H9 (cell line): Measurements from ENCODE around the gene ZNF568. TPM values are rescaled to one million over a fixed set of nuclear protein-coding genes. Genes with fewer than 3 reads are reported as not detected.

Experiments
- DNase-seq: peaks from one replicate; pipeline ENCODE4 v3.0.0-alpha.2; 2017
- H2AFZ ChIP-seq: one replicate; pipeline ENCODE4 v1.6.1; 2013; ENCODE audit warnings: mild to moderate bottlenecking, low read length, control low read depth, moderate library complexity
- H2AK5ac ChIP-seq: 2 replicates; pipeline ENCODE4 v1.6.1; 2013; ENCODE audit warnings: low read length, control low read depth, mixed read lengths; ENCODE audit not compliant: insufficient read length
- H2BK120ac ChIP-seq: one replicate; pipeline ENCODE4 v1.6.1; 2013; ENCODE audit warnings: low read depth, mild to moderate bottlenecking, low read length, control low read depth, inconsistent platforms; ENCODE audit not compliant: poor library complexity, severe bottlenecking
- H2BK12ac ChIP-seq: 2 replicates; pipeline ENCODE4 v1.6.1; 2013; ENCODE audit warnings: low read length, control low read depth, mixed read lengths, low read depth; ENCODE audit not compliant: insufficient read length
- H2BK15ac ChIP-seq: 2 replicates; pipeline ENCODE4 v1.6.1; 2013; ENCODE audit warnings: low read depth, low read length, control low read depth
- H2BK20ac ChIP-seq: one replicate; pipeline ENCODE4 v1.6.1; 2013; ENCODE audit warnings: low read depth, mild to moderate bottlenecking, low read length, control low read depth, inconsistent platforms; ENCODE audit not compliant: poor library complexity, severe bottlenecking
- H2BK5ac ChIP-seq: 2 replicates; pipeline ENCODE4 v1.6.1; 2013; ENCODE audit warnings: low read length, control low read depth, mixed read lengths; ENCODE audit not compliant: insufficient read length
- H3K14ac ChIP-seq: 2 replicates; pipeline ENCODE4 v1.6.1; 2013; ENCODE audit warnings: low read length, control low read depth; ENCODE audit not compliant: insufficient read depth
- H3K18ac ChIP-seq: 2 replicates; pipeline ENCODE4 v1.6.1; 2013; ENCODE audit warnings: low read depth, mild to moderate bottlenecking, mixed read lengths, low read length, control low read depth; ENCODE audit not compliant: insufficient read length
- H3K23ac ChIP-seq: 2 replicates; pipeline ENCODE4 v1.6.1; 2013; ENCODE audit warnings: low read length, control low read depth, mixed read lengths, low read depth; ENCODE audit not compliant: insufficient read length
- H3K23me2 ChIP-seq: 2 replicates; pipeline ENCODE4 v1.6.1; 2013; ENCODE audit warnings: low read depth, mild to moderate bottlenecking, mixed read lengths, low read length, control low read depth; ENCODE audit not compliant: insufficient read length, poor library complexity, severe bottlenecking
- H3K27ac ChIP-seq: 2 replicates; pipeline ENCODE4 v1.5.1; 2013; ENCODE audit warnings: low read length, control low read depth, mixed read lengths, low read depth; ENCODE audit not compliant: insufficient read length
- H3K27me3 ChIP-seq: 2 replicates; pipeline ENCODE4 v1.6.1; 2013; ENCODE audit warnings: low read length, control low read depth, inconsistent platforms; ENCODE audit not compliant: insufficient read depth
- H3K4ac ChIP-seq: 2 replicates; pipeline ENCODE4 v1.6.1; 2013; ENCODE audit warnings: low read depth, mild to moderate bottlenecking, control low read depth, inconsistent platforms, low read length, moderate library complexity
- H3K4me1 ChIP-seq: 2 replicates; pipeline ENCODE4 v1.6.1; 2013; ENCODE audit warnings: low read length, control low read depth, inconsistent platforms; ENCODE audit not compliant: insufficient read depth
- H3K4me2 ChIP-seq: 2 replicates; pipeline ENCODE4 v1.6.1; 2013; ENCODE audit warnings: low read length, control low read depth, mixed read lengths; ENCODE audit not compliant: insufficient read length, insufficient read depth
- H3K56ac ChIP-seq: 2 replicates; pipeline ENCODE4 v1.6.1; 2013; ENCODE audit warnings: low read depth, mild to moderate bottlenecking, mixed read lengths, low read length, control low read depth; ENCODE audit not compliant: insufficient read length
- H3K79me1 ChIP-seq: 2 replicates; pipeline ENCODE4 v1.6.1; 2013; ENCODE audit warnings: low read depth, mild to moderate bottlenecking, moderate library complexity, low read length, control low read depth, inconsistent platforms; ENCODE audit not compliant: insufficient read depth, poor library complexity, severe bottlenecking
- H3K79me2 ChIP-seq: 2 replicates; pipeline ENCODE4 v1.6.1; 2013; ENCODE audit warnings: low read length, control low read depth, inconsistent platforms; ENCODE audit not compliant: insufficient read depth
- H3K9ac ChIP-seq: 2 replicates; pipeline ENCODE4 v1.6.1; 2013; ENCODE audit warnings: low read length, control low read depth, mixed read lengths; ENCODE audit not compliant: insufficient read length; ENCODE audit errors: extremely low read depth
- H3K9me3 ChIP-seq: one replicate; pipeline ENCODE4 v1.6.1; 2013; ENCODE audit warnings: low read depth, low read length, inconsistent platforms; ENCODE audit not compliant: control insufficient read depth
- H3T11ph ChIP-seq: one replicate; pipeline ENCODE4 v1.6.1; 2013; ENCODE audit warnings: mild to moderate bottlenecking, low read length, control low read depth, inconsistent platforms
- H4K20me1 ChIP-seq: one replicate; pipeline ENCODE4 v1.6.1; 2013; ENCODE audit not compliant: control insufficient read depth, insufficient read length, insufficient read depth
- H4K5ac ChIP-seq: 2 replicates; pipeline ENCODE4 v1.6.1; 2013; ENCODE audit warnings: low read depth, mild to moderate bottlenecking, mixed read lengths, low read length, control low read depth; ENCODE audit not compliant: insufficient read length
- H4K8ac ChIP-seq: replicated peaks from 2 replicates; pipeline ENCODE4 v1.6.1; 2013; ENCODE audit warnings: low read length, control low read depth, mixed read lengths, low read depth; ENCODE audit not compliant: insufficient read length
- H4K91ac ChIP-seq: 2 replicates; pipeline ENCODE4 v1.6.1; 2013; ENCODE audit warnings: low read depth, mild to moderate bottlenecking, moderate library complexity, mixed read lengths, low read length, control low read depth; ENCODE audit not compliant: insufficient read length
- H3K27ac Mint-ChIP-seq, 3 experiments: 2 replicates in 2 of 3; 3 replicates in 1 of 3; pipeline ENCODE4 v1.8.0; 2020 to 2021; ENCODE audit warnings: mixed read lengths in 3 of 3, mild to moderate bottlenecking in 1 of 3, moderate library complexity in 1 of 3
- H3K27me3 Mint-ChIP-seq: 2 replicates; pipeline ENCODE4 v1.8.0; 2021; ENCODE audit warnings: low read depth, mild to moderate bottlenecking, moderate library complexity, mixed read lengths
- H3K36me3 Mint-ChIP-seq, 3 experiments: 2 replicates in 2 of 3; 3 replicates in 1 of 3; pipeline ENCODE4 v1.8.0; 2020 to 2021; ENCODE audit warnings: low read depth in 3 of 3, mixed read lengths in 3 of 3; ENCODE audit not compliant: insufficient read depth in 1 of 3
- H3K4me1 Mint-ChIP-seq, 2 experiments: 2 replicates each; pipeline ENCODE4 v1.8.0; 2020; ENCODE audit warnings: mixed read lengths in 2 of 2
- H3K4me3 Mint-ChIP-seq, 2 experiments: 2 replicates in 1 of 2; 3 replicates in 1 of 2; pipeline ENCODE4 v1.8.0; 2020 to 2021; ENCODE audit warnings: mild to moderate bottlenecking in 2 of 2, mixed read lengths in 2 of 2, moderate library complexity in 1 of 2
- H3K9me3 Mint-ChIP-seq, 2 experiments: 2 replicates in 1 of 2; 3 replicates in 1 of 2; pipeline ENCODE4 v1.8.0; 2020; ENCODE audit warnings: mild to moderate bottlenecking in 2 of 2, mixed read lengths in 2 of 2, moderate library complexity in 1 of 2
- WGBS: extraction: QIAGEN DNeasy Blood & Tissue Kit; methylation state at CpG from one replicate; pipeline ENCODE4 v1.1.7; 2013; ENCODE audit warnings: missing lambda C conversion rate, low lambda C conversion rate, mixed read lengths; ENCODE audit not compliant: insufficient read length; ENCODE audit errors: extremely low coverage; 5-methylcytosine and 5-hydroxymethylcytosine counted together
- total RNA-seq: library from RNA; stranded (reverse); gene quantifications from 2 replicates; pipeline ENCODE4 v1.2.1, GENCODE V29; 2021
- TF ChIP-seq, protein P1 (sequence below): fragments of 200-600 bp; sonication (generic); conservative IDR thresholded peaks from 3 replicates; pipeline ENCODE4 v1.8.0; 2021; ENCODE audit warnings: antibody characterized with exemption, mild to moderate bottlenecking

ZNF568 gene
- total RNA-seq, 1 experiment from 2014 or later, result 3.1 TPM

DNA sequence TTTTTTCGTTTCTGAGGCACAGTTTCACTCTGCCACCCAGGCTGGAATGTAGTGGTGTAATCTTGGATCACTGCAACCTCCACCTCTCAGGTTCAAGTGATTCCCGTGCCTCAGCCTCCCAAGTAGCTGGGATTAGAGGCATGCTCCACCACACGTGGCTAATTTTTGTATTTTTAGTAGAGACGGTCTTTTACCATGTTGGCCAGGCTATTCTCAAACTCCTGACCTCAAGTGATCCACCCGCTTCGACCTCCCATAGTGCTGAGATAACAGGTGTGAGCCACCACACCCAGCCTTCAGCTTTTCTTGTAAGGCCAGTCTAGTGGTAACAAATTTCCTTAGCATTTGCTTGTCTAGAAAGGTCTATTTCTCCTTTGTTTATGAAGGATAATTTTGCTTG, 46.2 kb downstream of the ZNF568 start:
- TF ChIP-seq, protein P1, sequence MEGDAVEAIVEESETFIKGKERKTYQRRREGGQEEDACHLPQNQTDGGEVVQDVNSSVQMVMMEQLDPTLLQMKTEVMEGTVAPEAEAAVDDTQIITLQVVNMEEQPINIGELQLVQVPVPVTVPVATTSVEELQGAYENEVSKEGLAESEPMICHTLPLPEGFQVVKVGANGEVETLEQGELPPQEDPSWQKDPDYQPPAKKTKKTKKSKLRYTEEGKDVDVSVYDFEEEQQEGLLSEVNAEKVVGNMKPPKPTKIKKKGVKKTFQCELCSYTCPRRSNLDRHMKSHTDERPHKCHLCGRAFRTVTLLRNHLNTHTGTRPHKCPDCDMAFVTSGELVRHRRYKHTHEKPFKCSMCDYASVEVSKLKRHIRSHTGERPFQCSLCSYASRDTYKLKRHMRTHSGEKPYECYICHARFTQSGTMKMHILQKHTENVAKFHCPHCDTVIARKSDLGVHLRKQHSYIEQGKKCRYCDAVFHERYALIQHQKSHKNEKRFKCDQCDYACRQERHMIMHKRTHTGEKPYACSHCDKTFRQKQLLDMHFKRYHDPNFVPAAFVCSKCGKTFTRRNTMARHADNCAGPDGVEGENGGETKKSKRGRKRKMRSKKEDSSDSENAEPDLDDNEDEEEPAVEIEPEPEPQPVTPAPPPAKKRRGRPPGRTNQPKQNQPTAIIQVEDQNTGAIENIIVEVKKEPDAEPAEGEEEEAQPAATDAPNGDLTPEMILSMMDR, result no peak
- Mint-ChIP-seq H3K9me3 (peaks cover 79 to 87% of the 10 kb centered on the region in 2 experiments), H3K4me3 (no peak overlapping the region)

More for the DNA sequence above, 46.2 kb downstream of the ZNF568 start:
- Mint-ChIP-seq H3K36me3 (peaks cover 0 to 38% (median 4%) of the 10 kb centered on the region in 3 experiments; a peak in 5 of 7 replicates), H3K4me1 (no peaks in the 10 kb centered on the region), H3K27ac (no peak overlapping the region), H3K27me3 (no peaks in the 10 kb centered on the region)
- H3K4ac ChIP-seq, result no peak overlapping the region
- no peak overlapping the region for H2BK5ac ChIP-seq
- H3K23ac ChIP-seq, result no peak overlapping the region
- H3K56ac ChIP-seq, result no peak overlapping the region
- no peak overlapping the region for H3K9ac ChIP-seq
- H4K5ac ChIP-seq, result no peak overlapping the region
- H3K4me2 ChIP-seq, result no peak overlapping the region
- no peak overlapping the region for H4K91ac ChIP-seq
- H3K14ac ChIP-seq, result no peak overlapping the region
- no peaks in the 10 kb centered on the region for H4K20me1 ChIP-seq
- no peak overlapping the region for H3K18ac ChIP-seq
- no peak overlapping the region for H2BK12ac ChIP-seq
- H3K27me3 ChIP-seq, result no peaks in the 10 kb centered on the region
- no peak overlapping the region for H2AFZ ChIP-seq
- H3K4me1 ChIP-seq, result no peaks in the 10 kb centered on the region
- H2AK5ac ChIP-seq, result no peak overlapping the region
- no peak overlapping the region for H2BK20ac ChIP-seq
- no peaks in the 10 kb centered on the region for H3K23me2 ChIP-seq
- no peak overlapping the region for H4K8ac ChIP-seq
- H3K79me2 ChIP-seq, result no peaks in the 10 kb centered on the region
- no peaks in the 10 kb centered on the region for H3K79me1 ChIP-seq
- no peak overlapping the region for H2BK120ac ChIP-seq
- H3T11ph ChIP-seq, result no peak overlapping the region
- H2BK15ac ChIP-seq, result no peak overlapping the region
- no CpG with 5 or more reads among the region's 6 CpGs for WGBS
- no peak for DNase-seq
- no peak overlapping the region for H3K27ac ChIP-seq
- H3K9me3 ChIP-seq, result peaks cover 47% of the 10 kb centered on the region
